Activated naive CD8-positive, alpha-beta T cell treated with anti-CD3 and anti-CD28 coated beads, Interleukin-2, amount 50 U/mL, for 24 hours (primary cell): ENCODE results near the gene FUBP3.

Experiments used
- ATAC-seq: fragments of 150-1000 bp; cut with Tn5 transposase; one replicate; pipeline ENCODE4 v1.10.0; 2021
- DNase-seq: peaks from one replicate; pipeline ENCODE4 v3.0.0; 2021
- H3K27ac Mint-ChIP-seq: one replicate; pipeline ENCODE4 v1.8.0; 2021; ENCODE audit warnings: mild to moderate bottlenecking, mixed read lengths
- H3K27me3 Mint-ChIP-seq: one replicate; pipeline ENCODE4 v1.8.0; 2021; ENCODE audit warnings: mixed read lengths
- H3K36me3 Mint-ChIP-seq: one replicate; pipeline ENCODE4 v1.8.0; 2021; ENCODE audit warnings: low read depth, mixed read lengths
- H3K4me1 Mint-ChIP-seq: one replicate; pipeline ENCODE4 v1.8.0; 2021; ENCODE audit warnings: mixed read lengths
- H3K4me3 Mint-ChIP-seq: one replicate; pipeline ENCODE4 v1.8.0; 2021; ENCODE audit warnings: mild to moderate bottlenecking, moderate library complexity, mixed read lengths
- H3K9me3 Mint-ChIP-seq: one replicate; pipeline ENCODE4 v1.8.0; 2021; ENCODE audit warnings: mixed read lengths

FUBP3 gene

DNA sequence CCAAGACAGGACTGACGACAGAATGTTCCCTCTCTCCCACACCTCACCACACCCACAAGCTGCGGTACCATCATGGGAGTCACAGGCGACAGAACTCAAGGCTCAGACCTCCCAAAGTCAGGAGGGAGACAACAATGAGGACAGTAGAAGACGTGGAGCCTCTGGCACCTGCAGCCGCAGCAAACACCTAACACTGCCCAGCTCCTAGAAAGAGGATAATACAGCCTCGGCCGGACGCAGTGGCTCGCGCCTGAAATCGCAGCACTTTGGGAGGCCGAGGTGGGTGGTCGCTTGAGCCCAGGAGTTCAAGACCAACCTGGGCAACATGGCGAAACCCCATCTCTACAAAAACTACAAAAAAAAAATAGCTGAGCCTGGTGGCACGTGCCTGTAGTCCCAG is 71.8 kb downstream of the FUBP3 start:
- DNase-seq (no peak), ATAC-seq (no peak)
- peaks cover 17% of the 10 kb centered on the region for H3K27me3 Mint-ChIP-seq
- no peak overlapping the region for H3K27ac Mint-ChIP-seq
- H3K9me3 Mint-ChIP-seq = peaks cover 3% of the 10 kb centered on the region
- no peaks in the 10 kb centered on the region for H3K4me1 Mint-ChIP-seq
- no peak overlapping the region for H3K4me3 Mint-ChIP-seq
- peaks cover 2% of the 10 kb centered on the region for H3K36me3 Mint-ChIP-seq

DNA sequence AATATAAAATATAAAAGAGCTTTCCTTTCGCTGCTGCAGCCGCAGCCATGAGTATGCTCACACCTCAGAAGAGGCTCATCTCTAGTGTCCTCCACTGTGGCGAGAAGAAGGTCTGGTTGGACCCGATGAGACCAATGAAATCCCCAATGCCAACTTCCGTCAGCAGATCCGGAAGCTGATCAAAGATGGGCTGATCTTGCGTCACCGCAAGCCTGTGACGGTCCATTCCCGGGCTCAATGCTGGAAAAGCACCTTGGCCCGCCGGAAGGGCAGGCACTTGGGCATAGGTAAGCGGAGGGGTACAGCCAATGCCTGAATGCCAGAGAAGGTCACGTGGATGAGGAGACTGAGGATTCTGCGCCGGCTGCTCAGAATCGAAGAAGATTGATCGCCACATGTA is 72.4 kb downstream of the FUBP3 start:
- peaks cover 18% of the 10 kb centered on the region for H3K27me3 Mint-ChIP-seq
- DNase-seq (no peak), ATAC-seq (no peak)
- H3K4me3 Mint-ChIP-seq = no peak overlapping the region
- H3K4me1 Mint-ChIP-seq = no peaks in the 10 kb centered on the region
- no peak overlapping the region for H3K27ac Mint-ChIP-seq
- no peaks in the 10 kb centered on the region for H3K9me3 Mint-ChIP-seq
- no peaks in the 10 kb centered on the region for H3K36me3 Mint-ChIP-seq

DNA sequence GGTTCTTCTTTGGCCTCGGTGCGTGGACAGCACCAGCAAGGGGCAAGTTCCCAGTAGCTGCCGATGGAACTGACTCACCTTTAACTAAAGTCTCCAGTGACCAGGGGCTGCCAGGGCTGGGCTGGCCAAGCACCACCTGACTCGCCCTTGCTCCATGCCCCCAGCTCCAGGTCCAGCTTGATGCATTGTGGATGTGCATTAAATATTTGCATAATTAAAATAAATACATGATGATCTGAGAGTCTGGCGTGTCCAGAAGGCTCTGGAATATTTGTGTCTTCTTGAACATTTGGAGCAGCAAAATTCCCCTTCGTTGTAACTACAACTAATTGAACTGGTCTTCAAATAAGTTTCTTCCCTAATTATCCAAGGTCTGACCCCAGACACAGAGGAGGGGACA is 75.5 kb downstream of the FUBP3 start:
- Mint-ChIP-seq H3K36me3 (no peaks in the 10 kb centered on the region), H3K27ac (no peak overlapping the region), H3K27me3 (peaks cover 41% of the 10 kb centered on the region), H3K9me3 (no peaks in the 10 kb centered on the region), H3K4me3 (no peak overlapping the region), H3K4me1 (peaks cover 2% of the 10 kb centered on the region)
- ATAC-seq = no peak
- DNase-seq = no peak

DNA sequence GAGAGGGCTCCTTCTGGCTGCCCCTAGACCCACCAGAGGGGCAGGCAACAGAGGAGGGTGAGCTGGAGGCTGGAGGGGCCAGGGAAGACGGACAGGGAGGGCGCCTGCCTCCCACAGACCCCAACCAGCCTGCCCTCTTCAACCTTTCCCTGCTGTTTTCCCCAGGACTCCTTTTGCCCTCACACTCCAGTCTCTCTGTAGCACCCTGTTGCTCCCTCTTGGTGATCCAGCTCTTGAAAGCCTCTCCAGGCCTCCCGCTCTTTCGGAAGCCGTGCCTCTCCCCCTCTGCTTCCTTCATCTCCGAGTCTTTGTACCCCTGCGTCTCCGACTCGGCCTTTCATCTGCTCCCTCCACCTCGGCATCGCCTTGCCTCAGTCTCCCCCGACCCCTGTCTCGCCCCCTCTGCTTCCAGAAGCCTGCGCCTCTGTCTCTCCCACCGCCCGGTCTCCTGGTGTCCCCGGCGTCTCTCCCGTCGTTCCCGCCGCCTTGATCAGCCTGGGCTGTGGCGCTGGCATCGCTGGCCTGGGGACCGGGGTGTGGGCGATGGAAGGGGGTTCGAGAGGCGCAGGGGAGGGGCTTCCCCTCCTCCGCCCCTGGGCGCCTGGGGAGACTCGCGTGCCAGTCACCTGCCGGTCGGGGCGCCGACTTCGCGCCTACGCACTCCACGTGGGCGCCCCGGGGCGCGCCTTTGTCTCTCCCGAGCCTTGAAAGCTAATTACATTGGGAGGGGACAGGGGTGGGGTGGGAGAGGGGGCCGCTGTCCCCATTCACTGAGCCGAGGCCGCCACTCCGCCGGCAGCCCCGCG is 79.7 kb downstream of the FUBP3 start:
- peaks cover 68% of the 10 kb centered on the region for H3K27me3 Mint-ChIP-seq
- no peaks in the 10 kb centered on the region for H3K9me3 Mint-ChIP-seq
- peaks cover 9% of the 10 kb centered on the region for H3K4me1 Mint-ChIP-seq
- no peaks in the 10 kb centered on the region for H3K36me3 Mint-ChIP-seq
- no peak overlapping the region for H3K27ac Mint-ChIP-seq
- ATAC-seq (no peak), DNase-seq (no peak)
- H3K4me3 Mint-ChIP-seq = no peak overlapping the region

DNA sequence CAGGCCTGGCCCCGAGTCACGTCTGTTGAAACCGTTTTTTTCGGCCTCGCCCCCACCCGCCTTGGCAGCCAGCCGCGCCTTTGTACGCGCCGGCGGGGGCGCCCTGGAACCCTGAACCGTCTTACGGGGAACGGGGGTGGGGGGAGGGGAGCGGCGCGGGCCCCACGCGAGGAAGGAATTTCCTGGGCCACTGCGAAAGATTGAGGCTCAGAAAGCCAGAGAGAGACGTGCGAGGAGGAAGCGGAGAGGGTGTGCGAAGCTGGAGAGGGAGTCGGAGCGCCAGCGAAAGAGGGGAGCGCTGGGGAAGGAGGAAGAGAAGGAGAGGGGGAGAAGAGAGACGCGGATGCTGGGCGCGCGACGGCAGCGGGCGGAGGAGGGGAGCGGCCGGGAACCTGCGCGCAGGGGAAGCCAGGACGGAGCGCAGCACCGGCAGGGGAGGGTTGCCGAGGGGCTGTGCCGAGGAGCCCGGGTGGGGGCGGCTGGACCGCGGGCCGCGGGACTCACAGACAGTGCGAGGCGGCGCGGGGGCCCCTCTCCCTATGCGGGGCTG is 80.4 kb downstream of the FUBP3 start:
- Mint-ChIP-seq H3K4me3 (no peak overlapping the region), H3K27ac (no peak overlapping the region), H3K27me3 (peaks cover 71% of the 10 kb centered on the region), H3K36me3 (no peaks in the 10 kb centered on the region), H3K4me1 (peaks cover 9% of the 10 kb centered on the region), H3K9me3 (no peaks in the 10 kb centered on the region)
- ATAC-seq = no peak
- no peak for DNase-seq

DNA sequence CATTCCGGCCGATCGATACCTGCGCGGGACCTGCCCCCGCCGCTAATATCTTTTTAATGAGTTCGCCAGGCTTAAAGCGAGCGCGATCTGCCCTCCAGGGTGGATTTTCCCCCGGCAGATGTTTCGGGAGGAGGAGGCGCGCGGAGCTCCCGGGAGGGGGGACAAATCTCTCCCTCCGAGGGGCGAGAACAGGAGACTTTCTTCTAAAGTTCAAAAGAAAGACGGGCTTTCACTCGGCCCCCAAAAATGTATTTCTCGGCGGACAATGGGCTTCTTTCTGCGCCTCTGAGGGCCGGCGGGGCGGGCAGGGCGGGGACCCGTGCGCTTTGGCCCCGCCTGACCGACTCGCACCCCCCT is 80.9 kb downstream of the FUBP3 start:
- Mint-ChIP-seq H3K4me1 (peaks cover 11% of the 10 kb centered on the region), H3K27me3 (peaks cover 69% of the 10 kb centered on the region), H3K4me3 (no peak overlapping the region), H3K27ac (no peak overlapping the region), H3K9me3 (no peaks in the 10 kb centered on the region), H3K36me3 (peaks cover under 1% of the 10 kb centered on the region)
- no peak for DNase-seq
- ATAC-seq = no peak

DNA sequence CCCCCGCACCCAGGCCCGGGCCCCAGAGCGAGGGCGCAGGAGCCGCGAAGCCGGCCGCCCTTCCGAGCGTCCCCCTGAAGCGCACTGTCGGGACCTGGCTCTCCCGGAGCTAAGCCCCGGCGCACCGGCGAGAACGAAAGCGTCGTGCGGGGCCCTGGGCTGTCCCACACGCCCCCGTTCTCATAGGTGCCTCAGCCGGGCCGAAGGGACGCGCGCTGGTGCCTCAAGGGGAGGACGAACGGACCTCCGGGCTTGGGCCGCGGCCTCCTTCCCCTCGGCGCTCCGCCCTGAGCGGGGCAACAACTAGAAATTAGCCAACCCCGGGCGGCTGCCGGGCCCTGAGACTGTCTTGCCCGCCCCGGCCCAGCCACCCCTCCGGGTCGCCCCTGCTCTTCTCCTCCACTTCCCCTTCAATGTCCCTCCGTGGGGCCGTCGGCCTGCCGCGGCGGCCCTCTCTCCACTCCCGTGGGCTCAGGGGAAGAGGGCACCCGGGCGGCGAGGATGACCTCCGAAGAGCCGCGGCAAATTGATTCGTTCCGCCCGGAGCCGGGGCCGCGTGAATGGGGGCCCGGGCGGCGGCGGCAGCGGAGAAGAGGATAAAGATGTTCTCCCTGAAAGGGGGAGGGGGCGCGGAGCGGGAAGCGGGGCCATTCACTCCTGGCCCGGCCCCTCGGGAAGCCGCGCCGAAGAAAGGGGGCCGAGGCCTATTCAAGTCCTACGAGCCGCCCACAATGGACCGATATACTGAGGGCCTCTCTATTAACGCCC is 81.5 kb downstream of the FUBP3 start:
- no peak overlapping the region for H3K27ac Mint-ChIP-seq
- ATAC-seq (no peak), DNase-seq (no peak)
- H3K4me3 Mint-ChIP-seq = no peak overlapping the region
- H3K36me3 Mint-ChIP-seq = peaks cover 2% of the 10 kb centered on the region
- H3K9me3 Mint-ChIP-seq = no peaks in the 10 kb centered on the region
- peaks cover 68% of the 10 kb centered on the region for H3K27me3 Mint-ChIP-seq
- peaks cover 14% of the 10 kb centered on the region for H3K4me1 Mint-ChIP-seq

DNA sequence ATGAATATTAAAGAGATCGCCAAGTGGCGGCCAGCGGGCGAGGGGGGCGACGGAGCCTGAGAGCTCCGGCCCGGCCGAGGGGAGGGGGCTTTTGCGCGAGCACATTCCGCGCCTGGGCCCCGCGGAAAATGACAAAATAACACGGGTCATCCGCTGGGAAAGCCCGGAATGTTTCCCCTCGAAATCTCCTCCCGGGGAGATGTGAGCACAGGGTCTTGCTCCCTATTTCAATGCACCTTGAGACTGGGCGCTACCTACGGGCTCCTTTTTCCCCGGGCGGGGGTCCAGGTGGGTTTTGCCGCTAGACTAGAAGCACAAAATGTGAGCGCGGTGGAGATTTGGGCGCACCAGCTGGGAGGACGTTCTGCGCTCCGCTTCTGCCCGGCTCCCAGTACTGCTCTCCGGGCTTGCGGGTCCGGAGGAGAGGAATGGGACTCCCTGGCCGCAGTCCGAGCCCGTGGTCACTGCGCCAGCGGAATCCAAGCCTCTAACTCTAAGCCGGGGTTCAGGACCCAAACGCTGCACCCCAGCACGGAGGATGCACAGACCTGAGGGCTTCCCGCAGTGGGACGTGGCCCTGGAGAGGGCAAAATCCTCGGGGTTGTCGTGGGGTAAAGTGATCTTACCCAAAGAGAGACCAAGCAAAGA is 82.2 kb downstream of the FUBP3 start:
- Mint-ChIP-seq H3K9me3 (no peaks in the 10 kb centered on the region), H3K4me1 (peaks cover 17% of the 10 kb centered on the region), H3K4me3 (no peak overlapping the region), H3K36me3 (peaks cover 2% of the 10 kb centered on the region), H3K27me3 (peaks cover 72% of the 10 kb centered on the region), H3K27ac (no peak overlapping the region)
- DNase-seq = no peak
- no peak for ATAC-seq

DNA sequence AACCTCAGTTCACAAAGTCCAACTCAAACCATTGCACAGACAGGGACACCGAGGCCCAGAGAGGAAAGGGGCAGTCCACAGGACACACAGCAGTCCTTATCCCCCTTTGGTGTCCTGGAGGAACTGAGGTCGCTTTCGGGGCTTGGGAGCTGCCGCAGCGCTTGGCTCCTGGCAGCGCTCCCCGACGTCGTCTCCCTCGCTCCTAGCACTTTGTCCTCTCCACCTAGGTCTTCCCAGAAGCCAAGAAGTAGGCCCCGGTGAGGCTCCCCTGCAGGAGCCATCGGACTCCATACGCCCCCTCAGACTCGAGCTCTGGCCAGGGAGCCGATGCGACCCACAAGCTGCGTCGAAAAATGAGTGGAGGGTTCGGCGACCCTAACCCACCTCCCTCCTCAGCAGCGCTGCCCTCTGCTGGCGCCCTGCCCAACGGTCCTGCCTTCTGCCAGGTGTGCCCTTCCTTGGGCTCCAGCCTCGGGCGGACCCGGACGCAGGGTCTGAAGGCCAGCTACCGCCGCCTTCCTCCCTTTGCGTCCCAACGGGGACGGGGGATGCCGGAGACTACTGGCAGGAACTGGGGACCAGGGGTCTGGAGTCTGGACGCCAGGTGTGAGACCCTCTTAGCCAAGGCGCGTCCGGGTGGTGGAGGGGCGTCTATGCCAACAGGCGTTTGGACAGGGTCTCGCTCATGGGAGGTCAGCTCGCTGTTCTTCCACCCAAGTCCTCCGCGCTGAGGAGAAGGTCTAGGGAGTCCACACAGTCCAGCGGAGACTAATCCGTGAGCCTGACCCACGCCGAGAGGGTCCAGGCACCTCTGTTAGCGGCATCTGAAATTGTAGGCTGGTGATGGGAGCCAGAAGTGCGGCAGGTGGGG is 83.0 kb downstream of the FUBP3 start:
- peaks cover 17% of the 10 kb centered on the region for H3K4me1 Mint-ChIP-seq
- ATAC-seq = peak; percentile 12
- DNase-seq = no peak
- H3K4me3 Mint-ChIP-seq = peak overlapping the region; percentile 41
- no peak overlapping the region for H3K27ac Mint-ChIP-seq
- H3K36me3 Mint-ChIP-seq = peaks cover 2% of the 10 kb centered on the region
- H3K27me3 Mint-ChIP-seq = peaks cover 73% of the 10 kb centered on the region
- H3K9me3 Mint-ChIP-seq = no peaks in the 10 kb centered on the region

DNA sequence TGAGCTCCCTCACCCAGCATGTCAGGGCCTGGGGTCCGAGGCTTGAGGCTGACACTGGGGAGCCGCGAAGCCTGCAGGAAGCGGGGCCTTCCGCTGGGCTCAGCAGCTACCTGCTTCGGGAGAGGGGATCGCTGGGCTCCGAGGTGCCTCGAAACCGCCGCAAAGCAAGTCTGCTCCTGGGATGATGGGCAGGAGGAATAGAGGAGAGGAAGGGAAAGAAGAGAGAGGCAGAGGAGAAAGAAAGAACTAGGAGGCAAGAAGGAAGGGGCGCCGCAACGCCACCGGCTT is 83.5 kb downstream of the FUBP3 start:
- Mint-ChIP-seq H3K9me3 (no peaks in the 10 kb centered on the region), H3K4me1 (peaks cover 17% of the 10 kb centered on the region), H3K4me3 (peak overlapping the region; percentile 41), H3K36me3 (peaks cover 2% of the 10 kb centered on the region), H3K27ac (no peak overlapping the region), H3K27me3 (peaks cover 72% of the 10 kb centered on the region)
- ATAC-seq (no peak), DNase-seq (no peak)

DNA sequence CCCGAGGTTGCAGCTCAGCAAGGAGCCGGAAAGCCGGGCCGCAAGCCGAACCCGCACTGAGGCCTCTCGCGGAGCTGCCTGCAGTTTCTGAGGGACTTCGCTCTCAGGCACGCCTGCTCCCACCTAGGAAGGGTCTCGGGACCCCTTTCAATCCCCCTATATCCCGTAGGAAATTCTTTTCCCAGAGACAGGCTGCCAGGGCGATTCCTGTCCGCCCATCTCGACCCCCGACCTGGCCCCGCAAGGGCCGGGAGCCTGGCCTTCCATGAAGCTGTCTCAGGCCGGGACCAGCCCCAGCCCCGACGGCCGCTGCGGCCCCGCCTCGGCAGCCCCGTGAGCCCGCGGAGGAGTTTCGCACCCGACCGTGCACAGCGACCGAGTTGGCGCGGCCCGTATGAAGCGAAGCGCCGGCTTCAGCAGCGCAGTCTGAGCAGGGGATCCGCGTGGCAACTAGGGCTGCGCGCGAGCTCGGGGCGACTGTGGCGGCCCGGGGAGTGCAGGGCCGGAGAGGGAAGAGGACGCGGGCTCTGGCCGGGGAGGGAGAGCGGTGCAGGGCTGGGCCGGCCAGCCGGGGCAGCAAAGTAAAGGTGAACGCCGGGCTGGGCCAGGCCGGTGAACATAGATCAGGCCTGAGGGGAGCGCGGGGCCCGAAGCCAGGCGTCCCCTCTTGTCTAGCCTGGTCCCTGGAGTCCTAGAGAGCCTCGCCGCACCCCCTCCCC is 84.0 kb downstream of the FUBP3 start:
- H3K4me3 Mint-ChIP-seq = no peak overlapping the region
- ATAC-seq (no peak), DNase-seq (no peak)
- H3K27ac Mint-ChIP-seq = no peak overlapping the region
- peaks cover 17% of the 10 kb centered on the region for H3K4me1 Mint-ChIP-seq
- peaks cover 72% of the 10 kb centered on the region for H3K27me3 Mint-ChIP-seq
- H3K36me3 Mint-ChIP-seq = peaks cover 2% of the 10 kb centered on the region
- H3K9me3 Mint-ChIP-seq = no peaks in the 10 kb centered on the region

DNA sequence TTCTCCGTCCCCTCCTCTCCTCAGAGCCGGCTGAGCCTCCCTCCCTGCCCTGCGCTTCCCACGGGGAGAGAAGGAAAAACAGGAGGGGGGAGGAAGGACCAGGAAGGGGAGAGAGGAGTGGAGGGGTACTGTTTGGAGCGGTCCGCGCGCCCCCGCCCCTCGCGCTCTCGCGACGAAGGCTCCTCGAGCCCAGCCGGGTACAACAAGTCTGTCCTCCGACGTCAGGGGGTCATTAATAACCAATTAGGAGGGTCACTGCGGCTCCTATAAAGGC is 84.5 kb downstream of the FUBP3 start:
- peaks cover 70% of the 10 kb centered on the region for H3K27me3 Mint-ChIP-seq
- peaks cover 17% of the 10 kb centered on the region for H3K4me1 Mint-ChIP-seq
- no peaks in the 10 kb centered on the region for H3K9me3 Mint-ChIP-seq
- H3K4me3 Mint-ChIP-seq = no peak overlapping the region
- H3K36me3 Mint-ChIP-seq = peaks cover 2% of the 10 kb centered on the region
- ATAC-seq (no peak), DNase-seq (no peak)
- H3K27ac Mint-ChIP-seq = no peak overlapping the region

DNA sequence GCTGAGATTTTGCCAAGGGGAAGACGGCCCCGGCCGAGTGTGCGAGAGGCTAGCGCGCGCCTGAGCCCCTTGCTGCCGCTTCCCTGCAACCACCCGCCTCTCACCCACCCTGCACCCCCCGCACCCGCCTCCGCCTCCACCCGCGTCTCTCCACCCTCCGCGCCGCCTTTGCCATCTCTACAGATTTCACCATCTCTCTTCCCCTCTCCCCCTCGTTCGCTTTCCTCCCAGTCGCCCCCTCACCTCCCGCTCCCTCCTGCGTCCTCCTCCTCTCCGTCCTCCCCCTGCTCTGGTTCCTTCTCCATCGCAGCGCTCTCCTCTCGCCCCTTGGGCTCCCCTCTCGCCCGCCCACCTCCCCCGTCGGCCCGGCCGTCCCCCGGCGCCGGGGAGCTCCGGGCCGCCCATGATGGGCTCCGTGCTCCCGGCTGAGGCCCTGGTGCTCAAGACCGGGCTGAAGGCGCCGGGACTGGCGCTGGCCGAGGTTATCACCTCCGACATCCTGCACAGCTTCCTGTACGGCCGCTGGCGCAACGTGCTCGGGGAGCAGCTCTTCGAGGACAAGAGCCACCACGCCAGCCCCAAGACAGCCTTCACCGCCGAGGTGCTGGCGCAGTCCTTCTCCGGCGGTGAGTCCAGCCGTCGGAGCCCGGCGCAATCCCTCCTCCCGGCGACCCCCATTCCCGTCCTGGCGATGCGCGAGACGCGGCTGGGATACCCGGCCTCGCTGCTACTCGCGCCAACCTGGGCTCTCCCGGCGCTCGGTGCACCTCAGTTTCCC is 85.1 kb downstream of the FUBP3 start, which contains the start of gene PRDM12:
Gene PRDM12, plus strand, starts transcription at position 344 of the 778 bp plus-strand sequence. Its CDS starts 60 bp downstream, at position 404.
- Mint-ChIP-seq H3K27ac (no peak within 1 kb of the TSS), H3K27me3 (peaks cover 67% of the 10 kb centered on the region), H3K36me3 (peaks cover 2% of the 10 kb centered on the region), H3K9me3 (no peaks in the 10 kb centered on the region), H3K4me1 (peaks cover 17% of the 10 kb centered on the region), H3K4me3 (peak within 1 kb of the TSS; percentile 40)
- ATAC-seq = no peak
- DNase-seq = no peak
